GM10847 (cell line): ENCODE measurements around the gene RPS6KA4.

Source experiments
- POLR2A ChIP-seq: IDR thresholded peaks from 2 replicates; pipeline ENCODE4 v1.6.1; 2011; ENCODE audit not compliant: insufficient read length; ENCODE audit errors: extremely low read depth

The RPS6KA4 gene

GRCh38 chr11:64409707-64410403, 50.9 kb downstream of the RPS6KA4 start:
- TF ChIP-seq POLR2A: no peak

GRCh38 chr11:64410404-64410734, 51.4 kb downstream of the RPS6KA4 start:
- no peak for TF ChIP-seq POLR2A

GRCh38 chr11:64413417-64413816, 54.5 kb downstream of the RPS6KA4 start:
- TF ChIP-seq POLR2A: no peak

GRCh38 chr11:64415286-64415685, 56.3 kb downstream of the RPS6KA4 start:
- no peak for TF ChIP-seq POLR2A

GRCh38 chr11:64415996-64416728, 57.2 kb downstream of the RPS6KA4 start:
- no peak for TF ChIP-seq POLR2A

GRCh38 chr11:64419257-64419790, 60.4 kb downstream of the RPS6KA4 start:
- no peak for TF ChIP-seq POLR2A

- TF ChIP-seq POLR2A: no peak
Measured at GRCh38 chr11:64419818-64420485, 61.0 kb downstream of the RPS6KA4 start.
